HG03457 (cell line): ENCODE data around the gene MED28.
"Not testable (repeated sequence)": the region's sequence is repeated elsewhere in the genome, so short reads cannot be mapped to it uniquely, and the experiment has no call there.

Source experiments
- ATAC-seq: cut with Tn5 transposase; IDR thresholded peaks from one replicate; pipeline ENCODE4 v1.9.1; 2021; ENCODE audit warnings: moderate number of reproducible peaks; ENCODE audit not compliant: unreplicated experiment

MED28 gene

DNA sequence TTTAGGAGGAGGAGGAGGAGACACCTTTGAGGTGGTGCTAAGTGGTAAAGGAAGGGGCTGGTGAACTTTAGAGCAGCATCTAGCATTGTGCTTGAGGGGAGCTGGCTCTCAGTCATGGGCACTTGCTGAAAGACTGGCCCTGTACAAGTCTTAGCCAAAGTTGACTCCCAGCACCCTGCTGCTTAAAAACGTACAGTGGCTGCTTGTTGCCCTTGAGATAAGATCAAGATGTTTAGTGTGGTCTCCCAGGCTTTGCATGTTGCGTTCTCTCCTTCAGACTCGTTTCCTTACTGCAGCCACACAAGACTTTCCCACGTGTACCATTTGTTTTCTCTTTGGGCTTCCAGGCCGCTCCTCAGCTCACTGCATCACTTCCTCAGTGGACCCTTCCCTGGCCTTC is 1.8 kb downstream of the MED28 start:
- no peak for ATAC-seq

DNA sequence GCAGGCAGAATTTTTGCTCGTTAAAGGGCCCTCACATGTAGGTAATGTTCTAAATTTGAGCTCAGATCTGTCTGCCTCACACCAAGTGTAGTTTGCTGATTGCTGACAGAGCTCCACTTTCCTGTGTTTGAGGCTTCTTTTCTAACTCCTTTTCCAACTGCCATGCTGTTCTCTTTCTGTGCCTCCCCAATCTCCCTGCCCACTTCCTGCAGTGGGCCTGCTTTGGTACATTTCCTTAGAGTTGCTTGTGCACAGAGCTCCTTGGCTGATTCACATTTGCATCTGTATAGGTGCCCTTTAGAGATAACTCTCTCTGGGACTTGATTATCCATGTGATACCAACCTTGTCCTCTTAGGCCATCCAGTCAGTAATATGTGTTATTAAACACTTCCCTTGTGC is 4.5 kb downstream of the MED28 start:
- no peak for ATAC-seq

DNA sequence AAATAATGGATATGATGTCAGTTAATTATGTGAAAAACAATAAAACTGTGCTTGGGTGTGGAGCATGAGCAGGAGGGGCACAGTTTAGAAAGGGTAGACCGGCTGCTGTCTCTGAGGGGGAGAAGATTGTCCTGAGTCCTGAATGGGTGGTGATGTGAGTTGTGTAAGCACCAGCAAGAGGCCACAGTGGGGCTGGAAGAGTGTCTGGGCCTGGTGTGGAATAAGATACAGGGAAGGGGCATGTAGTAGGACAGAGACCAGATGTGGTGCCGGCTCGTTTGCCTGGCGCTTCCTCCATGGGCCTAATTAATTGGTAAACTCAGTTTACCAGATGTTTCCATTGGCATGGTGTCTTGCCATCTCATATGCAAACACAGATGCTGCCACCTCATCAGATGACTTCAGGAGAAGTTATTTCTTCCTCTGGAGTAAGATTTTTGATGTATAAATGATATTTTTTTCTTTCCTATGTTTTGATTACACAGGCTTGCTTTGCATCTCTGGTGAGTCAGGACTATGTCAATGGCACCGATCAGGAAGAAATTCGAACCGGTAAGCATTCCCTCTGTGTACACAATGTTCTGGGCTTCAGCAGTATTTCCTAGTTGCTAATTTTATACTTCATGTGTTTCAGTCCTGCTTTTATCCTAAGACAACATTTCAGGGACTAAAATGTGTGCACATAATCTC is 5.1 kb downstream of the MED28 start:
- no peak for ATAC-seq

DNA sequence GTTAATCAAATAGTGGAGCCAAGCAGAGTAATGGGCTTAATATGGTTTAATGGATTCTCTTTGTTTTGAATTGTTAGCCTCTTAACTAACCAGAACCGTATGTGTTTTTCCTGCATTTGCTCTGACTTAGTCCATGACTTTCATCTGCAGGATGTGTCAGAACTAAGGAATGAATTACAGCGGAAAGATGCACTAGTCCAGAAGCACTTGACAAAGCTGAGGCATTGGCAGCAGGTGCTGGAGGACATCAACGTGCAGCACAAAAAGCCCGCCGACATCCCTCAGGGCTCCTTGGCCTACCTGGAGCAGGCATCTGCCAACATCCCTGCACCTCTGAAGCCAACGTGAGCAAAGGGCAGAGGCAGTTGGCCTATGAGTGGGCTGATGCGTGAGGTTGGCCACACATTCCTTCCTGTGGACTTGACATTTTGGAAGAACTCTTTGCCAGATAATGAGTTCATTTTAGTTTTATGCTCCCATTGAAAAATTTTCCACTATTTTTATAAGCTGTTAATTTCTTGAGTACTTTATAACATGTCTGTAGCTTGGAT is 9.1 kb downstream of the MED28 start:
- no peak for ATAC-seq

DNA sequence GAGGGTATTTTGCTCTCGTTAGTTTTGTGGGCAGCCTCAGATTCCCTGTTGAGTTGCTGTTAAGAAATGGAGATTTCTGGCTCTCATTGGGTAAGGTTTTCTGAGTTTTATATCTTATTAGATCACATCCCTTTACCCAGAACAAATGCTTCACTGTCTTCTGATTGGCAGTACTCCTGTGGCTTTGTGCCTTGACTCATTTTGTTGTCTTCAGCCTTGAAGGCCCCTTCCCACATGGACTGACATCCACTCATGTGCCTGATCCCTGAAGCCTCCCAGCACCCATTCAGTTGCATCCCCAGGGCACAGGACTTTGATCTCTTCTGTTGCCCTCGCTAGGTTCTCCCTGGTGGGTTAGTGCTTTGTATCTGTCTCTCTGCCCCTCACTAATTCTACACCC is 10.4 kb downstream of the MED28 start:
- ATAC-seq = no peak

DNA sequence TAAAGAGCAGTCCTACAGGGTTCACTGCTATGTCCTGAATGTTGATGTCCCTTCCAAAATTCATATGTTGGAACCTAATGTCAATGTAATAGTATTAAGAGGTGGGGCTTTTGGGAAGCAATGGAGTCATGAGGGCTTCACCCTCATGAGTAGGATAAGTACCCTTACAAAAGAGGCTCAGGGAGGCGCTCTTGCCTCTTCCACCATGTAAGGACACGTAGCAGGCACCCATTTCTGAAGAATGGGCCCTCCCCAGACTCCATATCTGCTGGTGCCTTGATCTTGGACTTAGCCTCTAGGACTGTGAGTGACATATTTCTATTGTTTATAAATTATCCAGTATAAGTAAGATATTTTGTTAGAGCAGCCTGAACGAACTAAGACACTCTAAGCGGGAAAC is 15.8 kb downstream of the MED28 start:
- no peak for ATAC-seq

DNA sequence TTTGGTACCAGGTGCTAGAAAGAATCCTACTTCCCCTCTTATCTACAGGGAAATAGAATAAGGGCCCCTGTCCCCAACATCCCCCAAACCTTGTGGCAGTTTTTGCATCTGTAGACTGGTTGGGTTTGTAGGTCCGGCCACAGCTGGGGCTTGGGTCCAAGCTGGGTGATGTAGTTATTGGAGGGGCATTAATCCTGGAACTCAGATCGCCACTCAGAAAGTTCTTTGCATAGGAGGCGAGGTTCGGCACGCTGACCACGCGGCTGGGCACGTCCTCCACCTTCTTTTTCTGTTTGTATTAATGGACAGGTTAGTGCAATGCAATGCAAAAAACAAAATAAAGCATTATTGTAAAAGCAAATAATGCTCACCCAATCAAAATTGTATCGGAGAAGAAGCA is 19.2 kb downstream of the MED28 start:
- ATAC-seq = no peak

DNA sequence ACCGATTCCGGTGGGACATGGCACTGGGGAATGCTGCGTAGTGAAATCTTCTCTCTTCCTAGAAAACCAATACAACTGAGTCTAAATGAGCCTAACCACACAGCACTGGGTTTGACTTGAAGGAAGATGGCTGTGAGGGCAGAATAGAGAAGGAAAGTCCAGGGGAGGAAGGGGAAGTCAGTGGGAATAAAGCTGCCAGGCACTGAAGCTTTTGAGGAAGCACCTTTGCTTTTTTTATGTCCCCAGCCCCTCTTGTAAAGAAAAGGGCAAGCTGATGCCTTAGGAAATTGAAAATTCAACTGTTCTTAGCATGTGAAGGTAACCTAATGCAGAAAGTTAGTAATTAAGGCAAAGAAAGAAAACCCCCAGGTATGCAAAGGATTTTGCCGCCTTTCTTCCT is 20.6 kb downstream of the MED28 start:
- no peak for ATAC-seq

DNA sequence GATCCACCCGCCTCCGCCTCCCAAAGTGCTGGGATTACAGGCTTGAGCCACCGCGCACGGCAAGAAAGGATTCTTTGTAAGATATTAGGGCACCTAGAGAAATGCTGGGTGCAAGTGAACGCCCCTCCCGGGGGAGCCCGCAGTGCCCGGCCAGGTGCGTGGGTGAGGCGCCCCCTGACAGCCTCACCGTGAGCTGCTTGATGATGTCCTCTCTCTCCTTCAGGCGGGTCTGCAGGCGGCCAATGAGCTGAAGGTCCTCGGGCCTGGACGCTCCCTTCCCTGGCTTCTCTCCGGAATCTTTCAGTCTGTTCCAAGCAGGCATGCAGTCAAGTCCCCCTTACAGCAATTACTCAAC is 21.9 kb downstream of the MED28 start:
- no peak for ATAC-seq

DNA sequence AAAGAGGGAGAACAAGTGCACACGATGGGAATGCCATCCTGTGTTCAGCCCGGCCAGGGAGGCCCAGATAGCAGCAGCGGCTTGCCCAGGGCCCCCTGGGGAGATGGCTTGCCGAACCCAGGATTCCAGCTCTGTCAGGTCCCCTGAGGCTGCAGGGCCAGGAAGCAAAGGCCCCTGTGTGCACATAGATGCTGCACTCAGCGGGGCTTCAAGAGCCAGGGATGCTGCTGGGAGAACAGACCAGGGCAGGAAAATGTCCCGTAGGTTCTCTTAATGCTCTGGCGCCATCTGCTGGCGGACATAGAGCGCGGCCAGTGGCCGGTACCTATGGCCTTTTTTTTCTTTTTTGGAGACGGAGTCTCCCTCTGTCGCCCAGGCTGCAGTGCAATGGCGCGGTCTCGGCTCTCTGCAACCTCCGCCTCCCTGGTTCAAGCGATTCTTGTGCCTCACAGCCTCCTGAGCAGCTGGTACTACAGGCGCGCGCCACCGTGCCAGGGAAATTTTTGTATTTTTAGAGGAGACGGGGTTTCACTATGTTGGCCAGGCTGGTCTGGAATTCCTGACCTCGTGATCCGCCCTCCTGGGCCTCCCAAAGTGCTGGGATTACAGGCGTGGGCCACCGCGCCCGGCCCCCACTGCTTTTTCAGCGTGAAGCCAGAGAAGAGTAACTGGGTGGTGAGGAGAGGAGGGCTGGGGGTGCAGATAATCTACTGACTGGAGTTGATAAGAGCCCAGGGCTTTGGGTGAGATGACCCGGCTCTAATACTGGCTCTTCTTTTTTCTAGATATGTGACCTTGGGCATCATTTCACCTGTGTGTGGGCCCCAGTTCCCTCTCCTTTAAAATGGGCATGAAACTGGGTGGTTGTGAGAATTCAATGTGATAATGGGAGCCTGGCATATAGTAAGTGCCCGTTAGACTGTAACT is 22.5 kb downstream of the MED28 start:
- ATAC-seq = no peak

DNA sequence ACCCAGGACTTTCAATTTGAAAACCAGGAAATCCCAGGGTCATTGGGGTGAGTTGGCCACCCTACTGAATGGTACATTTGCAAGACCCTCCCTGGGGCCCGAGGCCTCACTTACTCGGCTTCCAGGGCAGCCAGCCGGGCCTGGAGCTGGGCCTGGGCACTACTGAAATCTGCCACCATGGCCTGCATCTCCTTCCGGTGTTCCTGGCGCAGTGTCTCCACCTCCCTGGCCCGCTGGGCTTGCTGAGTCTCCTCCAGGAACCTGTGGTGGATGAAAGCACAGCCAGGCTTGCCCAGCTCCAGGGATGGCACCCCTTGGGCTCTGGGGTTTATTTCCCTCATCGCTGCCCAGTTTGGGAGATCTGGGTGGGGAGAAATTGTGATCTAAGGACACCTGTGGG is 24.7 kb downstream of the MED28 start:
- no peak for ATAC-seq

DNA sequence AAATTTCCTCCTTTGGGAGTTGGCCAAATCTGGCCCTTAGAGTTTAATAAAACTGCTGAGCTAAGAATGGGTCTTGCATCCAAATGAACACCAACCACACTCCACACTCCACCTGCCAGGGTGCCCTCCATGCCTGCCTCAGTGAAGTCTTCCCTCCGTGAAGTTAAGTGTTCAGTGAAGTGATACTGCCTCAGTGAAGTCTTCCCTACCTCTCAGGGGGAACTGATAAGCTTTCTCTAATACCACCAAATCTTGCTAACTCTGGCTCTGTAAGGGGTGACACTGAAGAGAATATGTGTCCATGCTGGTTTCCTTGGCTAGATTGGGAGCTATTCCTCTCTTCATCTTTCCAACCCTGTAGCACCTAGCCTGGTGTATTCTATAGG is 27.9 kb downstream of the MED28 start:
- no peak for ATAC-seq

DNA sequence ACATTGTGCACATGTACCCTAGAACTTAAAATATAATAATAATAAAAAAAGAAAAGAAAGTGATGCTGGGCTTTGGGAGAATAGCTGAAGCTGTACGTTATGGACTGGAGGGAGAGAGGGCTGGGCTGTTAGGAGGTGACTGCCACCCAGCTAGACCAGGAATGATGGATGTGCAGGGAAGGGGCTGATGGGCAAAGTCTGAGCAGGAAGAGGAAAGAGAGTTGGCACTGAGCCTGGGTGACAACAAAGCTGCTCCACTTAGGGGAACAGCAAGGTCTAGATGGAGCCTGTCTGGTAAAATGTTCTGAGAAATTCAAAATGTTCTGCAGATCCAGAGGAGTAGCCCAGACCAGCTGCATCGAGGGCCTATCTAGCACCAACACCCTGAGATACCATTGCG is 32.3 kb downstream of the MED28 start:
- no peak for ATAC-seq

DNA sequence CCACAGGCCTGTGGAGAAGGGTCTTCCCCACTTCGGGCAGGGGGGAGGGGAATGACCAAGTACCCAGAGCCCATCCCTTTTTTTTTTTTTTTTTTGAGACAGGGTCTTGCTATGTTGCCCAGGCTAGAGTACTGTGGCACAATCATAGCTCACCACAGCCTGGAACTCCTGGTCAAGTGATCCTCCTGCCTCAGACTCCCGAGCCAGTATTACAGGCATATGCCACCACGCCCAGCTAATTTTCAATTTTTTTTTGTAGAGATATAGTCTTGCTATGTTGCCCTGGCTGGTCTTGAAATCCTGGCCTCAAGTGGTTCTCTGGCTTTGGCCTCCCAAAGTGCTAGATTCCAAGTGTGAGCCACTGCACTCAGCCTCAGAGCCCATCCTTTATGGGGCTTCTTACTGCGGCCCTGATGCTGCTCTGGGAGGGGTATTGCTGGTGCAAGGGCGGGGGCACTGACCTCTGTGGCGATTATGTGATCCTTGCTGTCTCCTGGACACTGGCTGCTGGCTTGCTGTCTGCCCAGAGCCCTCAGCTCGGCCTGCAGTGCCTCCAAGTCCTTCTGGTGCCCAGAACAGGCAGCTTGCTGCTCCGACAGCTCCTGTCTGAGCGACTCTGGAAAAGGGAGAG is 32.9 kb downstream of the MED28 start:
- no peak for ATAC-seq

DNA sequence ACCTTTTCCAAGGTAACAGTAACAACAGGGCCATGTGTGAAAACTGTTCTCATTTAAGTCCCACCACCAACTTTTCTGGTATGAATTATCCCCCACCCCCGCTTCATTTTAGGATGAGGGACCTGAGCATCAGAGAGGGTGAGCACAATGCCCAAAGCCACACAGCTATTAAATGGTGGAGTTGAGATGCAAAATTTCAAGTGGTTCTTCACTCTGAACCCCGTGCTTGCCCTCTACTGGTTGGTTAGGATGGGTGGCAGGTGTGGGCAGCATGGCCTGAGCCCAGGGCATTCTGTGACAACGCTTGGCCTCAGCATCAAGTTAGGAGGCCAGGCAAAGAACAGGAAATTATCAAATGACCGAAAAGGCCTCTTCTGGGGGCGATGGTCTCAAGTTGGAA is 33.5 kb downstream of the MED28 start:
- ATAC-seq = no peak

DNA sequence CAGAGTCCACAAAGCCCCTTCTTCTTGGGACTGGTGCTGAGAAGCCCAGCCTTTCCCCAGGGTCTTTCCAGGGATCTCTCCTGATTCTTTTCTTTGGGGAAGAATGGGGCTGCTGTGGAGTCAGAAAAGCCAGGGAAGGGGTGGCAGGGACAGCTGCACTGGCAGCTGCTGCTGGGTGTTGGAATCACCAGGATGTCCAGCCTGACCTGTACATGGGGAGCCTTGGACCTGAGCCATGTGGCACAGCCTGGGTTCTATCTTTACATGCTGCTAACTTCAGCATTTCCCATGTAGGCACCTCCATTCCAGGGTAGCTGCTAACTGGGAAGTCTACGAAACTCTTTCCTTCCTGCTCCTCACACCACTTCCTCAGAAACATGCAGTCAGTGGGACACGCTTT is 36.0 kb downstream of the MED28 start:
- no peak for ATAC-seq

DNA sequence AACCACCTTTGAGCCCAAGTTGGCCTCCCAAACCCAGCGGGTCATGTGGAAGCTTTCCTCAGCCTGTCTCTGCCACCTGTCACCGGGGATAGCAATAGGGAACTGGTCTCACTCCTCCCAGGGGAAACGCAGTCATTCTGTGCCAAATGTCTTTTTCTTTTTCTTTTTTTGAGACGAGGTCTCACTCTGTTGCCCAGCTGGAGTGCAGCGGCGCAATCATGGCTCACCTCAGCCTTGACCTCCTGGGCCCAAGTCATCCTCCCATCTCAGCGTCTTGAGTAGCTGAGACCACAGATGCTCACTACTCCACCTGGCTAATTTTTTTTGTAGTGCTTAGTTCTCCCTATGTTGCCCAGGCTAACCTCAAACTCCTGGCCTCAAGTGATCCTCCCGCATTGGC is 40.3 kb downstream of the MED28 start:
- no peak for ATAC-seq

DNA sequence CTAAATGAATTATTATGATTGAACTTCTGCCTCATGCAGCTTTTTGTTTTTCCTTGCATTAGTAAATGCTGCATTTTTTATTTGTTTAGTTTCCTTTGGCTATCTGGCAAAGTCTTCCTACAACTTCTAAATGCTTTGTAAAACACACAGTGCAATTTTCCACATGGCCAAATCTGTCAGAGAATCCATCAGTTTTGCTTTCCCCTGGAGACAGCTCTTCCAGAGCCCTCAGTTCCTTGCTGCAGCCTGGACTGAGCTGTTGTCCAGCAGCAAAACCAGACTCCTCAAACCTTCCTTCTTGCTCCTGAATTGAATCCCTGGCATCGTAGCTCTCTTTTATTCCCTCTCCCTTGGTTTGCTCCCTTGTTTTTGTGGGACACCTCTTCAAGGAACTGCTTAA is 42.6 kb downstream of the MED28 start:
- no peak for ATAC-seq

DNA sequence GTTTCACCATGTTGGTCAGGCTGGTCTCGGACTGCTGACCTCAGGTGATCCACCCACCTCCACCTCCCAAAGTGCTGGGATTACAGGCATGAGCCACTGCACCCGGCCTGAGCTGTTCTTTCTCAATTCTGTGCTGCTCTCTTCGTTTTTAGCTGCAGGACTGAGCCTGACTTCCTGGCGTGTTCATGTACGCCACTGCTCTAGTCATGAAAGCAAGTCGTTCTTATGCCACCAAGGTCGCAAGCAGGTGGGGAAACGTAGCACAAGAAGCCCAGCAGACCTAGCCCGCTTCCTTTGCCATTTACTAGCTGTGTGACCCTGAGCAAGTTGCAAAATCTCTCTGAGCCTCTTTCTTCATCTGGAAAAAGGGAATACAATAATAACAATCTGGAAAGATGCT is 43.4 kb downstream of the MED28 start:
- no peak for ATAC-seq

DNA sequence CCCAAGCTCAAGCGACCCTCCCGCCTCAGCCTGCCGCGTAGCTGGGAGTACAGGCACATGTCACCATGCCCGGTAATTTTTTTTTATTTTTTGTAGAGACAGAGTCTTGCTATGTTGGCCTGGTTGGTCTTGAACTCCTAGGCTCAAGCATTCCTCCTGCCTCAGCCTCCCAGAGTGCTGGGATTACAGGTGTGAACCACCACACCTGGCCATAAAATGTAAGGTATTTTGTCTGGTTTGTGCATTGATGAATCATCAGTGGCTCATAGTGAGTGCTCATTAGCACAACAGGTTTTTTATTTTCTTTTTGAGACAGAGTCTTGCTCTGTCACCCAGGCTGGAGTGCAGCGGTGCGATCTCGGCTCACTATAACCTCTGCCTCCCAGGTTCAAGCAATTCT is 44.8 kb downstream of the MED28 start:
- ATAC-seq = not testable (repeated sequence)

DNA sequence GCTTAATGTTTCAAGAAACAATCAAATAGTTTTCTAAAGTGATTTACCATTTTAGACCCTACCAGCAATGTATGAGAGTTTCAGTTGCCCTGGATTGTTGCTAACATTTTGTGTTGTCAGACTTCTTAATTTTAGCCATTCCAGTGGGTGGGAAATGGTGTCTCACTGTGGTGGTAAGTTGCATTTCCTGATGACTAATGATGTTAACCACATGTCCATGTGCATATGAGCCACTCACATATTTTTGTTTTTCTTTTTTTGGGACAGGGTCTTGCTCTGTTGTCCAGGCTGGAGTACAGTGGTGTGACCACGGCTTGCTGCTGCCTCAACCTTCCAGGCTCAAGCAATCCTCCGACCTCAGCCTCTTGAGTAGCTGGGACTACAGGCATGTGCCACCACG is 48.3 kb downstream of the MED28 start:
- ATAC-seq = no peak

DNA sequence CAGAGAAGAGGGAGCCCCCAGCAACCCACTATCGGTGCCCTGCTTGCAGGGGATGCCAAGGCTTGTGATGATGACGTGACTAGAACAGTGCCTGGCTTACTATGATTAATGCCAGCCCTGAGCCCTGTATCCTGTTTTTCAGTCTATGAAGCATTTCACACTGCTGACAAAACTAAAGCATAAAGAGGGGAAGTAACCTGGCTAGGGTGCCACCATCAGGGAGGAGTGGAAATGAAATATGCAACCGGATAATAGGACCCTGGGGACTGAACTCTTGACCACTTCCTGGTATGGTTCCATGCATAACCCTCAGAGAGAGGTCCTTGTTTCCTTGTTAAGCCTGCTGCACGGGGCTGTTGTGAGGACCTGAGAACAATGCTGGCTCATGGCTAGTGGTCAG is 50.3 kb downstream of the MED28 start:
- ATAC-seq = peak; percentile 98
